NCI-H82 treated with DMSO at 0.1 percent for 48 hours (cell line): ENCODE results near the gene IFI27L1.

Experiments
- DNase-seq: peaks from one replicate; lab custom pipeline; 2025; ENCODE audit not compliant: unreplicated experiment; lab: John Stamatoyannopoulos, UW

IFI27L1 gene, protein sequence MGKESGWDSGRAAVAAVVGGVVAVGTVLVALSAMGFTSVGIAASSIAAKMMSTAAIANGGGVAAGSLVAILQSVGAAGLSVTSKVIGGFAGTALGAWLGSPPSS

DNA sequence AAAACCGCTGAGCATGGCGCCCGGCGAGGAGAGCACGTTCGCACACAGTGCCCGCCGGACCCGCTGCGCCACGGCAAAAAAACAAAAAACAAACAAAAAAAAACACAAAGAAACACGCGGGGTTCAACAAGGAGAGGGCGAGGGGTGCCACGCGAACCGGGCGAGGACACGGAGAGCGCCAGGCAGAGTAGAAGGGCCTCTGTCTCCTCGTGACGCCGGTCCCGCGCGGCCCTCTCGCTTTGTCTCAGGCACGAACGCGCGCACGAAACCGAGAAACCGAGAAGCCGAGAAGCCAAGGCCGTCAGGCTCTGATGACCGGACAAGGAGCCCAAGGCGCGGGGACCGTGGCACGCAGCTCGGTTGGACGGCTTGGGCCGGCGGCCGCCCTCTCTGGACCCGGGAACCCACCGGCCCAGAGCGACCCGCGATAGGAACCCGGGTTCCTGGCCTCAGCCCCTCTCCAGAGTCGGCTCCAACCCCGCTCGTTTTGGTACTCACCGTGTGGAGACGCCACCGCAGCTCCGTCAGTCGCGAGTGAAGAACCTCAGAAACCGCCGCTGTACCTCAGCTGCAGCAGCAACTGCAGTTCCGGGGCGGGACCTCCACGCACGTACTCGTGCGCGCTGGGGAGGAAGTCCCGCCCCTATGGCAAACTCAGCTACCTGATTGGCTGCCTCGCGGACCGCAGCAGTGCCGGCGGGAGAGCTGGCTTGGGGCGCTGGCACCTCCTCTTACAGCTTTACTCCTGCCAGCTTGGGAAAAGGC, at the start of gene IFI27L1, which contains the start of gene DDX24:
Gene IFI27L1 (plus strand): TSS at position 690 of the 765 bp plus-strand sequence. CDS start 15,628 bp downstream, outside the sequence.
Gene DDX24 (minus strand): TSS at position 582 of the 765 bp plus-strand sequence. CDS start 1,460 bp downstream, outside the sequence.
- peak; percentile 52 for DNase-seq

DNA sequence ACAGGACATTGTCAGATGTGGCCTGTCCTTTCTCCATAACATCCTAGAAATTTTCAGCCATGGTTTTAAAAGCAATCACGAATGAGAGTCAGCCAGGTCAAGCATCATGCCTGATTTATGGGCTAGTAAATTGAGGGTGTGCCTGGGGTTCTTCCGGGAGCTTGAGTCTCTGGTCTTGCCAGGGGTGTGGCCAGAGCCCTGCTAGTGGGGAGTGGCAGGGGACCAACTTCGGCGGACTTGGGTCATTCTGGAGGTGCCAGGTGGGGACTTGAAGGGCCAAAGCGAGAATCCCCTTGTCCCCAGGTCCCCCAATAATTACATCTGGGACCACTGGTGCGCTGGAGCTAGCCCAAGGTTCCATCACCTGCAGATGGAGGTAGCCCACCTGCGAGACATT, 49.2 kb upstream of the IFI27L1 start:
- no peak for DNase-seq

DNA sequence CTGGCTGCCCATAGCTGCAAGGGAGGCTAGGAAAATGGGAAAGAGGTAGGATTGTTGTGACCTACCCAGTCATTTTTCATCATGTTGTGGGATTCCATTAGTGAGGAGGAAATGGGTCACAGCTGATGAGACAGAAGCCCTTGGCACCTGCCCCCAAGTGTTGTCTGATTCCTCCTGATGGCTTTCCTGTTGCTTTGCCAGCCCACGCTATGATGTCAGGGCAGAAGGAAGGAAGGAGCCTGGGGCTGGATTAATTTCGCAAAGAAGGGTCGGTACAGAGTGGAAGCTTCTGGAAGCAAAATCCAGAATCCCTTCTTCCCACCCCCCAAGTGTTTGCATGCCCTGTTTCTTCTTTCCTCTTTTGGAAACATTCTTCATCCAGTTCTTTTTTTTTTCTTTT, 46.2 kb upstream of the IFI27L1 start:
- no peak for DNase-seq

DNA sequence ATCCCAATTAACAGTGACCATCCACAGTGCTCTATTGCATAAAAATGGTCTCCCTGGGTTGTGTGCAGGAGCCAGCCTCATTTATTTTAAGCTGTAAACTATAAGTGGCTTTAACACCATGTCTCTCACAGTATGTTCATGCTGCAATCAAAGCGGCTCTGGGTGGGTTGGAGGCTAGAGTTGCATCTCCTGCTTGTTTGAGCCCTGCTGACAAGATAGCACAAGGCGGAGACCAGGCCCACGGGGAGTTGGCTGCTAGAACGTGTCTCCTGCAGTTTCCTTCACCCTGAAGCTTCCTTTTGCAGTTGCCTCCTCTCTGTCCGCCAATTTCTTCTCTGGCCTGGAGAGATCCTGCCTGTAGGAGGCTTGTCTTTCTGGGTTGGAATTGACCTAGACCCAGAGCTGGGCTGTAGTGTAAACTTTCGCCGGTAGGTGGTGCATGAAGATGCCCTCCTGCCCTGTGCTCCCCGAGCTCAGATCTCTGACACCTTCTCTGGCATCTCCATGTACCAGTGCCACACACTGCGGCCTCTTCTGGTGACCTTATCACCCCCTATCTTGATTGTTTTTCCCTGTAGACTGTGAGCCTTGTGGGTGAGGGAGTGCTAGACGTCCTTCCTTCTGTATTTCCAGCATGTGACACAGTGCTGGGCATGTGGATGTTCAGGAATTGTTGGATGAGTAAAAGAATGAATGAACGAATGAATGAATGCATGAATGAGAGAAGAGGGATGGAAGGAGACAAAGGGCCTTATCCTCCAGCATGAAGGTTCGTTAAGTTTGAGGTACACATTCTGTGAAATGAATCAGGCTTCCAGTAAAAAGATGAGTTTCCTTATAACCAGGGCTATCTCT, 44.6 kb upstream of the IFI27L1 start:
- peak; percentile 20 for DNase-seq

DNA sequence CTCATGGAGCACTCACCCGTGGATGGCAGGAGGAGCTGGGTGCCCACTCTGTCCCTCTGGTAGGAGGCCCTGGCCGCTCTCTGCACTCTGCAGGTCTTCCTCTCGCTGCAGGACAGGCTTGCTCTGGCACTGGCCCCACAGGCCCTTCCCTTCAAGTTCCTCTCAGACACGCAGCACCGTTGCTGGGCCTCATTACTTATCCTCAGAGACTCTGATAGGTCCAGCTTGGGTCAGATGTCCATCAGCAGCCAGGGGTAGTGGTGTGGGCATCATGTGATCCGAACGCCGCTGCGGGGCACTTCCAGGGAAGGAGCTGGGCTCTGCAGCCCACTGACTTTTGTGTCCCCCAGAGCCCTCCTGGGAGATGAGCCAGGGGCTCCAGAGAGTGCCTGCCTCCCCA, 43.2 kb upstream of the IFI27L1 start:
- no peak for DNase-seq

DNA sequence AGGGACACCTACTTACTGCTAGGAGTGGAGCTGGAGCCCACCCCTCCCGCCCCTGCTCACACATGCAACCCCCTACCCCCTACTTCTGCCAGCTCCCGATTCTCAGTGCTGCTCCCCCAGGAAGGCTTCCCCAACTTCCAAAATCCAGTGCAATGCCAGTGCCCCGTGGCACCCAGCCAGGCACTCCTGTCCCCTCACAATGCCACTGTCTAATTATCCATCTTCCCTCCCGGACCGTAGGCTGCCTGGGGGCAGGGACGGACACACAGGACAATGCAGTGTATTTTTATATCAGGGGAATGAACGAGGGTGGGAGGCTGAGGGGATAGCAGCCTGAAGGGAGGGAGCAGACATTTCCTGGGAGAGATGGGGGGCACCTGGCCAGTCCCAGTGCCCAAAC, 42.6 kb upstream of the IFI27L1 start:
- DNase-seq: no peak

DNA sequence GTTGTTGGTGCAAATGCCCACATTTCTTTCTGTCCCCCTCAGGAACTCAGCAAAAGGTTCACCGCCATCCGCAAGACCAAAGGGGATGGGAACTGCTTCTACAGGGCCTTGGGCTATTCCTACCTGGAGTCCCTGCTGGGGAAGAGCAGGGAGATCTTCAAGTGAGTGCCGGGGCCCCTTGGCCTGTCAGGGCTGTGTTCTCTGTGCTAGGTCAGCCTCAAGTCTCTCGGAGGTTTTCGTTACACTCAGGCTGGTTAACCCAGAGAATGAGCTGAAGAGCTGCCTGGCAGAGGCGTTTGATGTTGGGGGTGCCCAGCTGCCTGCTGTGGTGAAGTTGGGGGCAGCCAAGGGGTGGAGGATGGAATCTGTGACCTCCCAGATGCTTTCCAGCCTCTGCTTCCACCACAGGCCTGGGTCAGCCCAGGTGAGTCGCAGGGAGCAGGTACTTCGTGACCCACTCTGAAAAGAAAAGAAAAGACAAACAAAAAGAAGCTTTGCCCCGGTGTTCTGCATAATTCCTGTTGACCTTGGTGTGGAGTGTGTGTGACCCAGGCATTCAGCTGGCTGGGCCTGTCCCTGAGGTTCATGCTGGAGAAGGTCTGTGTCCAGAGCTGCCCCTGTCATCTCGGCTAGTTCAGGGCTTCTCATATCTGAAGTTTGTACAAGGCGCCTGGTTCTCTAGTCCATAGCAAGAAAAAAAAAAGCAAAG, 42.0 kb upstream of the IFI27L1 start:
- no peak for DNase-seq

DNA sequence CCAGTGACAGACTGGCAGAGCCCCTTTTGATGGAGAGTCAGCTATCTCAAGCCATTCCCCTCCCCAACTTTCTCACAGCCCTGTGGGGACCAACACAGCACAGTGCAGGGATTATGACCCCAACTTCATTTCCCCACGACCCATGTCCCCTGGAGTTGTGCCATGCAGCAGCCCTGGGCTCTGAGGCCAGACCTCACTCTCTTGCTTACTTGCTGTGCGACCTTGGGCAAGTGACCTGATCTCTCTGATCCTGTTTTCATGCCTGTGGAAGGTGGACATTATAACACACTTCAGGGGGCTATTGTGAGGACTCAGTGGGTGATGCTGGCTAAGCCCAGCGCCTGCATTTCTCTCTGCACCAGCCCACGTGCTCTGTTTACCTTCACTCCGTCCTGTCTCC, 40.9 kb upstream of the IFI27L1 start:
- no peak for DNase-seq

DNA sequence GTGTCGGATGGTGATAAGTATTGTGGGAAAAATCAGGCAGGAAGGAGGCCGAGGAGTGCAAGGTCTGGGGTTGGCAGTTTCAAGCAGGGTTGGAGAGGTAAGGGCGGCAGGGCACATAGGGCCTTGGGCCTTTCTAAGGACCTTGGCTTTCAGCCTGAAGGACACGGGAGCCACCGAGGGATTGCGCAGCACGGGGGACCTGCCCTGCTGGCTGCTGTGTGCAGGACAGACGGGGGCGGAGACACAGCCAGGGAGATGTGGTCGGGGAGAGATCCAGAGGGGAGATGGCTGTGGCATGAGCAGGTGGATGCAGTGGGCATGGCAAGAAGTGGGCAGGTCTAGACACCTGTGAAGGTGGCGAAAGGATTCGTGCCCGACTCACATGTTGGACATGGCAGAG, 40.3 kb upstream of the IFI27L1 start:
- no peak for DNase-seq

DNA sequence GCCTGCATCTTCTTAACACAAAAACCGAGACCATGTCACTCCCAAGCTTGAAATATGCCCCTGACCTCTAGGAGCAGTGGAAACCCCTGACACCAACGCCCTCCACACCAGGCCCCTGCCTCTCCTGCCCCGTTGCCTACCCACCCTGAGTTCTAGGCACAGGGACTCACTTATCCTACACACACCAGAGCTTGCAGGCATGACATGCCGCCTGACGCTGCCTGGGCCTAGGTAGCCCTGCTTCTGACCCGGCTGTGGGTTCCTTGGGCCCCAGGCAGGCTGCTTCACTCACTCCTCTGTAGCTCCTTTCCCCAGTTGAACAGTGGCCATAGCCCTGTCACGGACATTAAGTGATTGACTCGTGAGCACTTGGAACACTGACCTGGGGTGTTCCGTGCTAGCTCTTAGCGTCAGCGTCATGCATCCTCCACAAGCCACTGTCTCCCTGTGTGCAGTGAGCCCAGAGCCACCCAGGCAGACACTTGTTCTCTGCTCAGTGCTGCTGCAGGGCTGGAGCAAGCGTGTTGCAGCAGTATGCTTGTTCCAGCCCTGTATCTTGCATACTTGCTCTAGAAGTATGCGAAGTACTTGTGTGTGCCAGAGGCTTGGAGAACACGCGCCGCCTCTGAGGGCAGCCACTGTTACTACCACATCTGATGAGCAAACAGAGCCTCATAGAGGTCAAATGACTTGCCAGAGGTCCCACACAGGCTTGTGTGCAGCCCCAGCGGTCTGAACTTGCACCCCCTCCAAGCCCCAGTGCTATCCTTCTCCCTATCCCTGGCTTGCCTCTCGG, 39.4 kb upstream of the IFI27L1 start:
- DNase-seq: no peak

DNA sequence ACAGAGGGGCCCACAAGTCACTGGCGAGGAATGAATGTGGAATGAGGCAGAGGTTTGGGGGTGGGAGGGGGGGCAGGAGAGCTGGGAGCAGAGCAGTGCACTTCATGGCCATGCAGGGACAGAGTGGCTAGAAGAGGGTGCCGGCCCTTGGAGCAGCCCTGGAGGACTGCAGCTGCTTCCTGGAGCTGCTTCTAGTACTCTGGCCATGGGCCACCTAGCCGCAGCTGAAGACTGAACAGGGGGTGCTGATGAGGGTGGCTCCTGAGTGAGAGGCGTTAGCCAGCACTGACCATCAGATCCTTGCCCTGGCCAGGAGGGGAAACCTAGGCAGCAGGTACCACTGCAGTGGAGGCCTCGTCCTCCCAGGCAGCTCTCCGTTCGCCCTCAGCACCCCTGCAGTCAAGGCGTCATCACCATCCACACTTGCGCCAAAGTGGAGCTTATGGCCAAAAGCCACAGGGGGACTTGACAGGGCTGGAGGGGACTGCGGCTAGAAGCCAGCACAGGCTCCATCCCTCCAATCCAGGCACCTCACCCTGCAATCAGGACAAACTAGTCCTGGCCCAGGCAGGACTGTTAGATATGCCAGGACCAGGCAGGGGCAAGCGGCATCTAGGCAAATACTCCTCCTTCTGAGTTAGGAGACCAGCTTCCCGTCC, 38.5 kb upstream of the IFI27L1 start:
- DNase-seq: no peak

DNA sequence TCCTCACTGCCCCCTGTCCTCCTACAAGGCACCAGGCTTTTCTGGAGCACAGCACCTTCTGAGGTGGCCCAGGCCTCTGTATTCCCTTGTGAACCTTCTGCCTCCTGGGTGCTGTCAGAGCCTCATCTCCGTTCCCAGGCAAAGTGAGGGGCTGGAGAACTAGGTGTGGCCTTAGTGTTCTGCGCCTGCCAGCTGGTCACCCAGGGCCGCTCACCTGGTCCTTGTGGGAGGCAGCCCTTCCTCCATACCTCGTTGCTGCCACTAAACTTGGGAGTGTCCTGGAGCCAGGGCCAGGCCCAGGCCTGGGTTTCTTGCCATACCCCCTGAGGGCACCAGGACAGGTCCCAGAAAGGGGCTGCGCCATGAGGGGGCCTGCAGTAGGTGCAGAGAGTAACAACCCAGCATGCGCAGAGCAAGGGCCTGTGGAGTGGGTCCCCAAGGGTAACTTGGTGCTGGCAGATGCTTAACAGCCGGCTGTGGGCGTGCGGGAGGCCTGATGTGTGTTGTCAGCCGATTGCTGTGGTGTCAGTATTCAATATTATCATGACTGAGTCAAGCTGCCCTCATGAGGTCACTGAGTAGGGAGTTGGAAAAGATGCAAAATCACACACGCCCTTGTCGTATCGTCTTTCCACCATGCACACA, 37.9 kb upstream of the IFI27L1 start:
- no peak for DNase-seq

DNA sequence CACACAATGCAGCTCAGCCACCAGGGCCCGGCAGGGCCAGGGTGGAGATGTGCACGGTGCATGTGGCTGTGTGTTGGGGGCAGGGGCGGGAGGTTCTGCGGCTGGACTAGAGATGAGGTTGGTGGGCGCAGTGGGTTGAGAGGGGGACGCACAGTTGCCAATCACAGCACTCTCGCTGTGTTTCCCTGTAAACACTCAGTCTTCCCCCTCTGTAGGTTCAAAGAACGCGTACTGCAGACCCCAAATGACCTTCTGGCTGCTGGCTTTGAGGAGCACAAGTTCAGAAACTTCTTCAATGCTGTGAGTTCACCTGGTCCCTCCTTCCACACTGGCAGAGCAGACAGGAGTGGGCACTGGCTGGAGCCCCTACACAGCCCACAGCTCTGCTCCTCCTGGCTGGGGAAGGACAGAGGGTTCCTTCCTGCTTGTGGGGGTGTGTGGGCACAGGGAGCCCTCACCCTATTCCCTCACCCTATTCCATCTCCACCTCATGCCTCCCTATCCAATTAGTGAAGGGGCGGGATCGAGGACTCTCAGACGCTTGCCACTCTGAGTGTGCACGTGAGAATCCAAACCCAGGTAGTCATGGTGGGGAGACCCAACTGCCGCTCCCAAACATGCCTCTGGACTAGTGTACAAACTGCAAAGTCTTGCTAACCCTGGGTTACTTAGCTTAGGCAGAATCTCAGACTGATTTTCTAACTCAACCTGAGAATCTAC, 37.2 kb upstream of the IFI27L1 start:
- no peak for DNase-seq

DNA sequence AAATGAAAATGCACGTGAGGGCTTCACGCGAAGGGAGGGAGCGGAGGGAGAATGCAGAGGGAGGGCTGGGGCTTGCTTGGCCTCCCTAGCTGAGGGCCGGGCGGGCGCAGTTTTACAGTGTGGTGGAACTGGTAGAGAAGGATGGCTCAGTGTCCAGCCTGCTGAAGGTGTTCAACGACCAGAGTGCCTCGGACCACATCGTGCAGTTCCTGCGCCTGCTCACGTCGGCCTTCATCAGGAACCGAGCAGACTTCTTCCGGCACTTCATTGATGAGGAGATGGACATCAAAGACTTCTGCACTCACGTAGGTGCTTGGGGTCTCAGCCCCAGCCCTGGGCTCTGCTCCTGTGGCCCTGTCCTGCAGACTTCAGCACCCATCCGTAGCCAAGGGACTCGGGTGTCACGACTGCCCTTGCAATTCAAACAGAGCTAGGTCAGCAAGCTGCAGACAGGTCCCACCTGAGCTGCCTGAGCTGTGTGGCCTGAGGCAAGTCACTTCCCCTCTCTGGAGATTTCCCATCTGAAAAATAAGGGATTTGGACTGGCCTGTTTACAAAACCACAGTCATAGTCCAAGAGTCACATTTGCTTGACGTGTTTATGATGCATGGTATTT, 36.5 kb upstream of the IFI27L1 start:
- DNase-seq: no peak

DNA sequence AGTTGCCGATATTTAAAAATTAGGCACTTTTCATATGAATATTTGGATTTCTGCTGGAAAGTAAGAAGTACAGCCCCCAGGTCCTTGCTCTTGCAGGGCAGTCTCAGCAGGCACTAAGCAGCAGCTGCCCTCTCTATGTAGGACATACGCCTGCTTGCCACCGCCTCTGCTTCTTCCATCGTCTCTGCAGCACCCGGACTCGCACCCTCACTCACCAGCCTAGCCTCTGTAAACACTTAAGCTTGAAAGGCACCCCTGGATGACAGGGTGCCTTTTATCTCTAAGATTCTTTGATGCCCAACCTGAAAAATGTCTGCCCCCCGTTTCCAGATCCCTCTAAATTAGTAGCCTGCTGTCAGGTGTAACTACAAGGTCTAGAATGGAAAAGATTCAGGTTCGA, 36.0 kb upstream of the IFI27L1 start:
- no peak for DNase-seq

DNA sequence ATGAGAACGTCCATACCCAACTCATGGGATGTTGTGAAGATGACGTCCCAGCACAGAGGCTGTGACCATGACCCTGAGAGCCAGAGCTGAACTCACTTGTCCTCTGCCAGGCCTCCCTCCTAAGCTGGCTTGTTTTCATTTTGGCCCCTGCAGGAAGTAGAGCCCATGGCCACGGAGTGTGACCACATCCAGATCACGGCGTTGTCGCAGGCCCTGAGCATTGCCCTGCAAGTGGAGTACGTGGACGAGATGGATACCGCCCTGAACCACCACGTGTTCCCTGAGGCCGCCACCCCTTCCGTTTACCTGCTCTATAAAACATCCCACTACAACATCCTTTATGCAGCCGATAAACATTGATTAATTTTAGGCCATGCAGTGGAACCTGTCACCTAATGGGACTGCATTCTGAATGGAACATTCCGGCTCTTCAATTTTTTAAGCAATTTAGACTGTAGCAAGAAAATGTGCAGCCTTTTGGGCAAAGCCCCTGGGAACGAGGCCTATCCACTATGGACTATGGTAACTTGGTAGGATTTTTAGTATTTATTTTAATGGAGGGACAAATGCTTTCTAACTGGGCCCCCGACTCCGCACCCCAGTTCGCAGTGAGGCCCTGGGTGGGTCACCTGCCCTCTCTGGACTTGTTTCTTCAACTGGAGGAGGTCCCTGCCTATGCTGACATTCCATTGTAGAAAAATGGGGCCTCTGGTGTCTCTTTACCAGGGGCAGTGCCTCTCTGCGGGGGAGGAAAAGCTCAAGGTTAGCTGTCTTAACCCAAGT, 35.4 kb upstream of the IFI27L1 start:
- no peak for DNase-seq

DNA sequence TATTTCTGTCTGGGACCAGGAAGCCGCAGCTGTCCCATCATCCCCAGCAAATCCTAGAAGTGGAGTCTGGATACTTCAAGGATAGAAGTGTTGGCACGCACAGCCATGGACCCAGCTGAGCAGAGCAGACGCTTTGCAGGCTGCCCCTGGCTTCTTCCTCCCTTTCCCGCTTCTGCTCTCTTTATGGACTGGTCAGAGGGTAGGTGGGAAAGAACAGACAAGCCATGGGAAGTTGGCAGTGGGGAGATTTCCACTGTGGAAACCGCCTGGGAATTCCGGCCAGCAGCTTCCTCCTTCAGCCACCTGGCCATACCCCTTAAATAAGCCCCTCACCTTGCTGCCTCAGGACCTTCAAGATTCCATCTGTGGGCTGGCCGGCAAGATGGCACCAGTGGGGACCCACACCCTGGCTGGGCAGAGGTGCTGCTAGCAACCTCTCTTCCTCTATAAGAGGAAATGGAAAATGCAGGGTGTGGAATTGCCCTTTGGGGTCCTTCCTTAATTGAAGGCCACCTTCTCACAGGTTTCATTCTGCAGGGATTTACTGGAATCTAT, 34.3 kb upstream of the IFI27L1 start:
- DNase-seq: no peak
